Measurements from ENCODE around the gene PCNX4.

DNA sequence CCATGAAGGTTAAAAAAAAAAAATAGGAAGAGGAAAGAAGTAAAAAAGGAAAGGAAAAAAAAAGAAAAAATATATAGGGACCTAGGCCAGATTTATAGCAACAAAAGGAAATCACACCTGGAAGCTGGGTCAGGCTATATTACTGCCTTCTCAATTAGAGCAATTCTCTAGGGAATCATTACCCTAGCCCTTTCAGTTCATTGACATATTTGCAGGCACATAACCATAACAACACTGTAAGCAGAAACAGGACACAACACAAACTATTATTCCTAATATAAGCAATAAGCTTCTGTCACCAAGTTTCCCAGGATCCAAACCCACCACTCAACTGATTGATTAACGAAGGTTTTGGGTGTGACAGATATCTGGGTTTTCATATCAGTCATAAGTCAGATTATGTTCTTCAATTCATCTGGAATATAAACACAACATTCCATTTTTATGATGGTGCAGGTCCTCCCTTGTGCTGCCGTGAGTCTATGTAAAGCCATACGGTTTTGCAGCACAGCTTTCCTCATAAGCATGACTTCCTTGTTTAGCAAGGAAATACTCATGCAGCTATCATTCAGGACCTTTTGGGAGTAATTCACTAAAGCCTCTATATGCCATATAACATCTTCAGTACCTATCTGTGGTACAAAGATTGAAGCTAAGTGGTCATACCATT, 4.2 kb downstream of the PCNX4 start:
- no peak for TF ChIP-seq CTCF (IDR thresholded peaks at IDR 0.05)
- TF ChIP-seq POLR2A (IDR thresholded peaks at IDR 0.05) = no peak

All from breast epithelium (tissue), 3 donors.